HG03565 (cell line): ENCODE measurements around the gene RALGPS2.

ENCODE experiments used
- ATAC-seq: cut with Tn5 transposase; IDR thresholded peaks from one replicate; pipeline ENCODE4 v1.9.1; 2021; ENCODE audit warnings: mild to moderate bottlenecking, moderate library complexity; ENCODE audit not compliant: unreplicated experiment

RALGPS2 gene

GRCh38 chr1:178862416-178862815, 137.4 kb downstream of the RALGPS2 start:
- no peak for ATAC-seq

GRCh38 chr1:178862864-178863263, 137.8 kb downstream of the RALGPS2 start:
- no peak for ATAC-seq

GRCh38 chr1:178864326-178864725, 139.3 kb downstream of the RALGPS2 start:
- ATAC-seq: no peak

DNA sequence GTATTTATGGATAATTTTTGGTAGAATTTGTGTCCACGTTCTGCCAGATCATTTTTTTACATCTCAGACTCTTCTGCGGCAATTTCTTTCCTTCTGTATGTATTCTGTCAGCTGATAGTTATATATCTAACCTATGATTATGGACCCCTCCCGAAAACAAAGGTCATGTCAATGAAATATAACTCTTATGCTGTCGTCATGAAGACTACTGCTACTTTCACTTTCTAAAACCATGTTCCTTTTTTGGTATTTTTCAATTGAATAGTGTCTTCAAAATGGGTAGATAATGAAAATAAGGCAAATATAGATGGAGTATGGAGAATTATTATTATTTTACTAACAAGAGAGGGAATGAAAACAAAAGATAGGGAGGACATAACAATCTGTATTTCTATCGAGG, 142.6 kb downstream of the RALGPS2 start:
- ATAC-seq: no peak

DNA sequence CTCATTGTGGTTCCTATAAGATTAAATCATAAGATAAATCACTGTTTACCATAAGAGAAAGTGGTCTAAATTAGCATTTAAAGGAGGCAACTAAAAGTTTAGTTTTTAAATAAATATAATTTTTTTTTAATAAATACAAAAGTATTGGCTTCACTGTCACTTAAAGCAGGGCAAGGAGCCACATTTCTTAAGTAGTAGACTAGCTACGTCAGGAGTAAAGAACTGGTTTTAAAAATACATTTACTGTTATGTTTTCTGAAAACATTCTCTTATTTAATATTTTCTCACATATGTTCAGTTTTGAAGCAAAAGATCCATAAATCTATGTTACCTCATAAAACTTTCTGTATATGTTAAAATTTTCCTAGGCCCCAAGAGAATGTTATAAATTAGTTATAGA, 143.7 kb downstream of the RALGPS2 start:
- no peak for ATAC-seq

- no peak for ATAC-seq
Measured at GRCh38 chr1:178869119-178869697, 144.2 kb downstream of the RALGPS2 start.

- no peak for ATAC-seq
Measured at GRCh38 chr1:178870221-178870620, 145.2 kb downstream of the RALGPS2 start.

DNA sequence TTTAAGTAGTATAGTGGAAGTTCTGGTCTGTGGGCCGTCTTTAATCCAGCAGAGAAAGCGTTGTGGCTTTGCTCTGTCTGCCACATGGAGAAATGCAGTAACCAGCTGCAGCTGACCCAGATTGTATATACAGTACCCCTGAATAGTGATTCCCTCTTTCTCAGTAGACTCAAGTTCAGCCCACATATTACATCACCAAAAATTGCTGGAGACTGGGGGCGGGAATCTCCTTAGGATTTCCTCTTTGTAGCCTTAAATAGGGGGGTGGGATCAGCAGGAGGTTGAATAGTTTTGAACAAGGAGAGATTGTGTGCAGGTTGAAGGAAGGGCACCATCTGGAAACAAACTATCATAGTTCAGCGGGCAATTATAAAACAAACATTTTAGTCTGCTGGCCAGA, 145.9 kb downstream of the RALGPS2 start, which contains the start of gene ANGPTL1:
TSS of gene ANGPTL1 (minus strand) at position 134 of the 400 bp plus-strand sequence. CDS start 5,301 bp downstream, outside the sequence.
- ATAC-seq: no peak

GRCh38 chr1:178871551-178872320, 146.7 kb downstream of the RALGPS2 start:
- no peak for ATAC-seq

GRCh38 chr1:178874966-178875365, 149.9 kb downstream of the RALGPS2 start:
- ATAC-seq: no peak

DNA sequence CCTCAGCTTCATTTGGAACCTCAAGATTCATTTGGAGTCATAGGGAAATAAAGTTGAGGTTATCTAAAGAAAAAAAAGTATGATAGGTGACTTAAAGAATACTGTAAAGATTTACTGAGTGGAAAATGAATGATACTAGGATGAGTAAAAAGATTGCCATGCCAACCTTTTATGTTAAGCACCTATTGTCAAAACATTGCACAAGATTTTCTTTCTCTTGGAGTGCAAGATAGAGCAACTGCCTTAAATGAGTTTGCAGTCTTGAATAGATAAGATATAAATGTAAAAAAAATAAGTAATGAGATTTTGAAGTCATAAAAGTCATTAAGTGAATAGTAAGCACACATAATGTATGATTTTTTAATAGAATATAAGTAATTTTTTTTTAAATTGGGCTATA, 150.9 kb downstream of the RALGPS2 start:
- ATAC-seq: no peak

GRCh38 chr1:178877896-178878295, 152.9 kb downstream of the RALGPS2 start:
- ATAC-seq: no peak

- no peak for ATAC-seq
Measured at GRCh38 chr1:178881950-178882349, 156.9 kb downstream of the RALGPS2 start.

GRCh38 chr1:178885869-178886268, 160.8 kb downstream of the RALGPS2 start:
- no peak for ATAC-seq

GRCh38 chr1:178886551-178886950, 161.5 kb downstream of the RALGPS2 start:
- ATAC-seq: no peak

DNA sequence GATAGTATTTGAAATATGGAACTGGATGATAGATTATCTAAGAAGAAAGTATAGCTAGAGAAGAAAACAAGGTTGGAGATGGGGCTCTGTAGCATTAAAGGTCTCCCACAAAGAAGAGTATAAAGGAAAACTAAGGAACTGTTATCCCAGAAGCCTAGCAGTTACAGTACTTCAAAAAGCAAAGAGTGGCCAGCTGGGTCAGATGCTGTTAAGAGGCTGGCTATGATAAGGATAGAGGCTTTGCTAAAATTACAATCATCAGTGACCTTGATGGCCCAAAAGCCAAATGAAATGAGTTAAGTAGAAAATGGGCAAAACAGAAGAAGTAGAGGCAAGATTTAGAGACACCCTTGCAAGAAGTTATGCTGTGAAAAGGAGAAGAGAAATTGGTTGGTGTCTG, 170.9 kb downstream of the RALGPS2 start:
- ATAC-seq: no peak

DNA sequence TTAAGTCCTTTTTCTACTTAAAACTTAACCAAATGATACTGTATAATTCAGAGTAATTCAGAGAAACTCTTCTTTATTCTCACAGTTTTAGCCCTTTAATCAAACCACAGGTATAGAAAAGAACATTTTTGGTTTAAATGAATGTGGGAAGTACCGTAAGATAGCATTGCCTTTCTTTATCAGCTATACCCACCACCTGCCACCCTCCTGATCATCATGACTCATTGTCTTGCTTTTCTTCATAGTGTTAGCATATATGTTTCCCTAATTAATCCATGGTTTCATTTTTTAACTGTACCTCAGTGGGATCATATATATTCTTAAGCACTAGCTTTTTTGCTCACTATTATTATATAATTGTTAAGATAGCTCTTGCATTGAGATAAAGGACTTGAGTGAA, 173.4 kb downstream of the RALGPS2 start:
- ATAC-seq: no peak

GRCh38 chr1:178899402-178899801, 174.4 kb downstream of the RALGPS2 start:
- no peak for ATAC-seq

DNA sequence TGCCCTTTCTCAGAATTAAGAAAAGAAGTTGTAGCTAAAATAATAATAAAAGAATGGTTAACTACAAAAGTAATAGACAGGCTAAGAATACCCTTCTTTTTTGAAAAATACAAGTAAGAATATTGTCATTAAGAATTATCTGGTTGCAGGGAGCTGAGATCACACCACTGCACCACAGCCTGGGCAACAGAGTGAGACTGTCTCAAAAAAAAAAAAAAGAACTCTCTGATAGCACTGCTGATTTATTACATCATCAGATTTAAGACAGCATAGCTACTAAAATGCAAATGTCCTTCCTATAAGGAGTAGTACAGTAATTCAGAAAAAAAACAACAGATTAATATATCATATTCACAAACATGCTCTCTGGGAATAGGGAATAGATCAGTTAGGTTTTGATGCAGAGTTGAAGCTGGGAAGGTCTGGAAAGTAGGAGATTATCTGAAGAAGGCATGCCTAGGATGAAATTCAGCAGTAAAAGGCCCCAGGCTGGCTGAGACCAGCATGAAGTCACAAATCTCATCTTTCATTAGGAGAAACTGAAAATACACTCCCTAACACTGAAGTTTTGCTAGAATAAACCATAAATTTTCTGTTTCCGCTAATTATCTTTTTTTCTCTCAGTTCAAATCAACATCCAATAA, 176.6 kb downstream of the RALGPS2 start:
- no peak for ATAC-seq

DNA sequence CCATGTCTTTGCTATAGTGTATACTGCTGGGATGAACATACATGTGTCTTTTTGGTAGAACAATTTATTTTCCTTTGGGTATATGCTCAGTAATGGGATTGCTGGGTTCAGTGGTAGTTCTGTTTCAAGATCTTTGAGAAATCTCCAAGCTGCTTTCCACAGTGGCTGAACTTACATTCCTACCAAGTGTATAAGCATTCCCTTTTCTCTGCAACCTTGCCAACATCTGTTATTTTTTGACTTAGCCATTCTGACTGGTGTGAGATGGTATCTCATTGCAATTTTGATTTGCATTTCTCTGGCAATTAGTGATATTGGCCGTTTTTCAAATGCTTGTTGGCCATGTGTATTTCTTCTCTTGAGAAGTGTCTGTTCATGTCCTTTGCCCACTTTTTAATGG, 183.3 kb downstream of the RALGPS2 start:
- no peak for ATAC-seq

- ATAC-seq: no peak
Measured at GRCh38 chr1:178910023-178910422, 185.0 kb downstream of the RALGPS2 start.

GRCh38 chr1:178912597-178912996, 187.6 kb downstream of the RALGPS2 start:
- no peak for ATAC-seq
